ENCODE measurements around the gene EDN2. TPM values are rescaled to one million over a fixed set of nuclear protein-coding genes. Genes with fewer than 3 reads are reported as not detected.

EDN2 gene
- total RNA-seq, 1 experiment from 2014 or later, result 0.24 TPM

- Histone ChIP-seq H3K79me2 (ENCODE audit: insufficient read depth, low read length) (no peaks in the 10 kb centered on the region), H2BK5ac (ENCODE audit: insufficient read length, low read length) (no peak overlapping the region), H2BK20ac (ENCODE audit: low read depth, low read length, poor library complexity, severe bottlenecking) (no peak overlapping the region), H3K23me2 (ENCODE audit: insufficient read length, low read depth, low read length, poor library complexity, severe bottlenecking) (no peaks in the 10 kb centered on the region), H3K9ac (ENCODE audit: extremely low read depth, insufficient read length, low read length) (no peak overlapping the region), H3K56ac (ENCODE audit: insufficient read length, low read depth, low read length) (no peak overlapping the region), H2BK15ac (ENCODE audit: low read depth, low read length) (no peak overlapping the region), H4K5ac (ENCODE audit: insufficient read length, low read depth, low read length) (no peak overlapping the region), H2AK5ac (ENCODE audit: insufficient read length, low read length) (no peak overlapping the region), H3K9me3 (ENCODE audit: control insufficient read depth, low read depth, low read length) (no peaks in the 10 kb centered on the region), H3K23ac (ENCODE audit: insufficient read length, low read depth, low read length) (no peak overlapping the region), H3K79me1 (ENCODE audit: insufficient read depth, low read depth, low read length, poor library complexity, severe bottlenecking) (no peaks in the 10 kb centered on the region), H3K4me2 (ENCODE audit: insufficient read depth, insufficient read length, low read length) (no peak overlapping the region), H3T11ph (ENCODE audit: low read length) (no peak overlapping the region), H4K8ac (replicated peaks; ENCODE audit: insufficient read length, low read depth, low read length) (no peak overlapping the region), H3K27me3 (ENCODE audit: insufficient read depth, low read length) (no peaks in the 10 kb centered on the region), H3K14ac (ENCODE audit: insufficient read depth, low read length) (no peak overlapping the region), H3K18ac (ENCODE audit: insufficient read length, low read depth, low read length) (no peak overlapping the region), H3K4me1 (ENCODE audit: insufficient read depth, low read length) (no peaks in the 10 kb centered on the region), H3K4ac (ENCODE audit: low read depth, low read length) (no peak overlapping the region), H2AFZ (ENCODE audit: low read length) (no peak overlapping the region), H2BK120ac (ENCODE audit: low read depth, low read length, poor library complexity, severe bottlenecking) (no peak overlapping the region), H2BK12ac (ENCODE audit: insufficient read length, low read depth, low read length) (no peak overlapping the region), H4K91ac (ENCODE audit: insufficient read length, low read depth, low read length) (no peak overlapping the region), H3K27ac (ENCODE audit: insufficient read length, low read depth, low read length) (no peak overlapping the region), H4K20me1 (ENCODE audit: control insufficient read depth, insufficient read depth, insufficient read length) (no peaks in the 10 kb centered on the region)
- H3K27me3 Mint-ChIP-seq (ENCODE audit: low read depth), result peaks cover 28% of the 10 kb centered on the region
- H3K36me3 Mint-ChIP-seq (ENCODE audit: insufficient read depth in 1 of 3, low read depth in 3 of 3), result no peaks in the 10 kb centered on the region
- no peak for TF ChIP-seq CTCF (conservative IDR thresholded peaks at IDR 0.05)
- H3K9me3 Mint-ChIP-seq, result no peaks in the 10 kb centered on the region
- DNase-seq, result no peak
- peaks cover 26 to 34% of the 10 kb centered on the region in 2 experiments for H3K4me1 Mint-ChIP-seq
- no peak overlapping the region for H3K4me3 Mint-ChIP-seq
- no CpG with 5 or more reads among the region's 20 CpGs for WGBS (ENCODE audit: extremely low coverage, insufficient read length, low lambda C conversion rate)
- no peak overlapping the region; a peak in 1 of 7 replicates for H3K27ac Mint-ChIP-seq
These were observed 52.8 kb downstream of the EDN2 start for GRCh38 chr1:41431490-41432350.

Measured in H9 (cell line).